ENCODE results near the gene NFATC4. TPM values are rescaled to one million over a fixed set of nuclear protein-coding genes. Genes with fewer than 3 reads are reported as not detected.

Gene NFATC4
- total and polyA plus RNA-seq, 10 of the 15 experiments (the other 5 are each of a cell fraction or from before 2014, with no cell fraction given) = 0.97 to 14.3 (median 4.9) TPM

DNA sequence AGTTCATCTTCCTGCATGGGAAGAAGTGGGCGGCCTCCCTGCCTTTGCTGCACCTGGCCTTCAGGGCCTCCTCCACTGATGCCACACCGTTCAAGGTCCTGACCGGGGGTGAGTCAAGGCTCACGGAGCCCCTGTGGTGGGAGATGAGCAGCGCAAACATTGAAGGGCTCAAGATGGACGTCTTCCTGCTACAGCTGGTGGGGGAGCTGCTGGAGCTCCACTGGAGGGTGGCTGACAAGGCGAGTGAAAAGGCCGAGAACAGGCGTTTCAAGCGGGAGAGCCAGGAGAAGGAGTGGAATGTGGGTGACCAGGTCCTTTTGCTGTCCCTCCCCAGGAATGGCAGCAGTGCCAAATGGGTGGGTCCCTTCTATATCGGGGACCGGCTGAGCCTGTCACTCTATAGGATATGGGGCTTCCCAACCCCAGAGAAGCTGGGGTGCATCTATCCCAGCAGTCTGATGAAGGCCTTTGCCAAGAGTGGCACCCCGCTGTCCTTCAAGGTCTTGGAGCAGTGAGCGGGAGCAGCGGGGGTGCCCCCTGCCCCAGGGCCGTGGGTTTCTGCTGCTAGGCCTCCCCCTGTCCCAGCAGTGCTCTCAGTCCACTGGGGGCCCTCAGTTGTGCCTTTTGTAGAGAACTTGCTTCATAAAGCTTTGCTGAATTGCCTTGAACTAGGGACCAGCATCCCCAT lies 49.1 kb downstream of the NFATC4 start:
- DNase-seq (ENCODE audit: low read depth, low spot score) (no peak), FAIRE-seq (no peak), ATAC-seq (no peak)
- Histone ChIP-seq H3K36me3 (ENCODE audit: control insufficient read depth in 2 of 2, insufficient read depth in 2 of 2, low read length in 1 of 2) (no peaks in the 10 kb centered on the region), H3K9ac (ENCODE audit: control insufficient read depth, insufficient read depth, low read length) (no peak overlapping the region), H3K4me2 (ENCODE audit: control insufficient read depth, insufficient read depth) (no peak overlapping the region), H3K4me1 (ENCODE audit: control insufficient read depth, insufficient read depth, low read length) (no peaks in the 10 kb centered on the region), H3K4me3 (no peak overlapping the region), H3K27ac (ENCODE audit: control insufficient read depth, insufficient read depth) (no peak overlapping the region), H3K79me2 (ENCODE audit: control insufficient read depth, insufficient read depth, low read length) (no peaks in the 10 kb centered on the region), H3K9me3 (replicated peaks; ENCODE audit: control insufficient read depth, insufficient read depth, low read length) (no peaks in the 10 kb centered on the region), H2AFZ (ENCODE audit: control insufficient read depth, low read depth, low read length) (no peak overlapping the region), H3K27me3 (replicated peaks in 1 of 2; ENCODE audit: control insufficient read depth in 2 of 2, insufficient read depth in 2 of 2, low read length in 1 of 2) (no peaks in the 10 kb centered on the region; a peak in 2 of 4 replicates), H4K20me1 (ENCODE audit: control insufficient read depth, insufficient read depth) (no peaks in the 10 kb centered on the region)
- 49% methylated on average over 16 of the region's 16 CpGs for WGBS (ENCODE audit: insufficient coverage, insufficient replicate concordance, low lambda C conversion rate, missing lambda C conversion rate)
- in situ Hi-C loops (cut with MboI) = no loop called here
- TF ChIP-seq NFXL1 (IDR thresholded peaks at IDR 0.05; ENCODE audit: borderline replicate concordance) (no peak), LARP7 (IDR thresholded peaks at IDR 0.05) (no peak), SREBF1 (IDR thresholded peaks at IDR 0.05; ENCODE audit: low read length) (no peak), MXI1 (IDR thresholded peaks at IDR 0.05; ENCODE audit: low read depth, low read length) (no peak), PML (IDR thresholded peaks at IDR 0.05; ENCODE audit: low read length) (no peak), HCFC1 (IDR thresholded peaks at IDR 0.05; ENCODE audit: low read length) (no peak), SREBF2 (IDR thresholded peaks at IDR 0.05; ENCODE audit: low read length) (no peak)
- intact Hi-C loops (cut with micrococcal nuclease; ENCODE audit: unreplicated experiment) = no loop called here
- ChIA-PET POLR2A (interaction anchor here (1.0 to 1.3 kb wide), 2 partner anchors 13 to 56 kb away, joined by 3 read pairs; partner anchors contain the start of gene KHNYN), SMC1A (ENCODE audit: uncharacterized antibody, unreplicated experiment) (no interaction called here), RAD21 (ENCODE audit: unreplicated experiment) (interaction anchor here (1.1 kb wide), 1 partner anchor 14 kb away, joined by 4 read pairs; no protein-coding TSS in a partner anchor), CTCF (no interaction called here)
- no TSS peak for BruUV-seq (replicated peaks)
